ENCODE measurements around the gene HERC3.

- no peak for TF ChIP-seq TAF1 (IDR thresholded peaks at IDR 0.05; ENCODE audit: low read depth, low read length)
- no peak for TF ChIP-seq POLR2AphosphoS5 (IDR thresholded peaks at IDR 0.05; ENCODE audit: low read depth, low read length)
Measured at GRCh38 chr4:88675543-88675942, 83.3 kb downstream of the HERC3 start.

Data from GM12891 (cell line).